Panc1 (cell line): ENCODE measurements around the gene CNTNAP1. TPM values are rescaled to one million over a fixed set of nuclear protein-coding genes. Genes with fewer than 3 reads are reported as not detected.

Experiments
- ATAC-seq: fragments of 200-7000 bp; cut with Tn5 transposase; 2 replicates; pipeline ENCODE4 v1.9.1; 2020; ENCODE audit warnings: mild to moderate bottlenecking, moderate library complexity
- BruUV-seq: library from RNA; stranded (reverse); fragments of 400-500 nt; replicated peaks from 2 replicates; lab custom pipeline; 2021; lab: Mats Ljungman, UMichigan
- CTCF ChIA-PET: fragments of 300-600 bp; sonication (Branson Sonifier 250); formaldehyde crosslinking; loops from one replicate; lab custom pipeline; 2022; ENCODE audit warnings: antibody characterized with exemption; lab: Charles Lee
- POLR2A ChIA-PET: fragments of 300-600 bp; sonication (Branson Sonifier 250); formaldehyde crosslinking; loops from one replicate; lab custom pipeline; 2022; ENCODE audit warnings: antibody characterized with exemption; lab: Charles Lee
- DNase-seq: peaks from one replicate; pipeline ENCODE4 v3.0.0-alpha.2; 2010; ENCODE audit warnings: low read depth, low spot score
- H3K27ac ChIP-seq: 2 replicates; pipeline ENCODE4 v1.5.1; 2011; ENCODE audit warnings: mild to moderate bottlenecking, low read length, inconsistent platforms
- H3K27me3 ChIP-seq: fragments of 200-500 bp; sonication (Bioruptor generic); 2 replicates; pipeline ENCODE4 v1.6.0; 2014; ENCODE audit warnings: low read length, inconsistent platforms; ENCODE audit not compliant: control insufficient read depth, insufficient read depth
- H3K36me3 ChIP-seq: fragments of 200-500 bp; sonication (Bioruptor generic); 2 replicates; pipeline ENCODE4 v1.5.1; 2014; ENCODE audit warnings: inconsistent platforms, mild to moderate bottlenecking, low read length, moderate library complexity; ENCODE audit not compliant: control insufficient read depth, insufficient read depth
- H3K4me1 ChIP-seq: 2 replicates; pipeline ENCODE4 v1.5.1; 2011; ENCODE audit warnings: inconsistent platforms, mild to moderate bottlenecking, low read length, moderate library complexity; ENCODE audit not compliant: control insufficient read depth, insufficient read depth
- H3K4me3 ChIP-seq, 2 experiments: 2 replicates each; pipeline ENCODE4 v1.5.1; 2011 to 2012; ENCODE audit warnings: low read depth in 2 of 2, low read length in 2 of 2, mild to moderate bottlenecking in 2 of 2, inconsistent platforms in 1 of 2, moderate library complexity in 1 of 2
- H3K9me3 ChIP-seq: fragments of 200-500 bp; sonication (Bioruptor generic); 2 replicates; pipeline ENCODE4 v1.5.1; 2014; ENCODE audit warnings: low read depth, mild to moderate bottlenecking, inconsistent platforms, low read length, moderate library complexity; ENCODE audit not compliant: control insufficient read depth, insufficient read depth
- POLR2AphosphoS5 ChIP-seq: IDR thresholded peaks from 2 replicates; pipeline ENCODE4 v1.6.1; 2012; ENCODE audit warnings: mild to moderate bottlenecking, low read depth, low read length, moderate library complexity
- SIN3A ChIP-seq: IDR thresholded peaks from 2 replicates; pipeline ENCODE4 v1.6.1; 2012; ENCODE audit warnings: low read depth, mild to moderate bottlenecking, low read length, moderate library complexity, borderline replicate concordance; ENCODE audit not compliant: insufficient read depth
- TCF7L2 ChIP-seq: IDR thresholded peaks from 2 replicates; pipeline ENCODE4 v1.6.1; 2011; ENCODE audit warnings: mild to moderate bottlenecking, low read depth, low read length, inconsistent platforms
- in situ Hi-C: cut with HindIII; loops from 2 replicates; pipeline ENCODE4 v1.10.0; 2016; ENCODE audit warnings: low sequenced_read_pairs, low pct_unique_long_range_greater_than_20kb
- intact Hi-C: fragments of 100-400 bp; cut with micrococcal nuclease; formaldehyde crosslinking; loops from one replicate; pipeline ENCODE4 v1.10.0; 2022; ENCODE audit not compliant: unreplicated experiment
- total RNA-seq: library from RNA; stranded (reverse); gene quantifications from one replicate; pipeline ENCODE4 v1.2.1, GENCODE V29; 2021; ENCODE audit not compliant: unreplicated experiment
- TF ChIP-seq, protein P1 (sequence below): fragments of 450-650 bp; IDR thresholded peaks from 2 replicates; pipeline ENCODE4 v1.5.1; 2017; ENCODE audit warnings: mild to moderate bottlenecking
- TF ChIP-seq, protein P2 (sequence below), 2 experiments: IDR thresholded peaks; 2 replicates each; pipeline ENCODE4 v1.6.1; 2011 to 2012; ENCODE audit warnings: low read depth in 2 of 2, control low read depth in 1 of 2, low read length in 1 of 2, mild to moderate bottlenecking in 1 of 2, moderate library complexity in 1 of 2; ENCODE audit not compliant: insufficient read depth in 1 of 2

CNTNAP1 gene
- total RNA-seq, 1 experiment from 2014 or later = 20.4 TPM

- POLR2A ChIA-PET = no interaction called here
- TF ChIP-seq POLR2AphosphoS5 (no peak), SIN3A (no peak), TCF7L2 (no peak)
- TF ChIP-seq, protein P1, sequence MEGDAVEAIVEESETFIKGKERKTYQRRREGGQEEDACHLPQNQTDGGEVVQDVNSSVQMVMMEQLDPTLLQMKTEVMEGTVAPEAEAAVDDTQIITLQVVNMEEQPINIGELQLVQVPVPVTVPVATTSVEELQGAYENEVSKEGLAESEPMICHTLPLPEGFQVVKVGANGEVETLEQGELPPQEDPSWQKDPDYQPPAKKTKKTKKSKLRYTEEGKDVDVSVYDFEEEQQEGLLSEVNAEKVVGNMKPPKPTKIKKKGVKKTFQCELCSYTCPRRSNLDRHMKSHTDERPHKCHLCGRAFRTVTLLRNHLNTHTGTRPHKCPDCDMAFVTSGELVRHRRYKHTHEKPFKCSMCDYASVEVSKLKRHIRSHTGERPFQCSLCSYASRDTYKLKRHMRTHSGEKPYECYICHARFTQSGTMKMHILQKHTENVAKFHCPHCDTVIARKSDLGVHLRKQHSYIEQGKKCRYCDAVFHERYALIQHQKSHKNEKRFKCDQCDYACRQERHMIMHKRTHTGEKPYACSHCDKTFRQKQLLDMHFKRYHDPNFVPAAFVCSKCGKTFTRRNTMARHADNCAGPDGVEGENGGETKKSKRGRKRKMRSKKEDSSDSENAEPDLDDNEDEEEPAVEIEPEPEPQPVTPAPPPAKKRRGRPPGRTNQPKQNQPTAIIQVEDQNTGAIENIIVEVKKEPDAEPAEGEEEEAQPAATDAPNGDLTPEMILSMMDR = no peak
- TF ChIP-seq, protein P2, sequence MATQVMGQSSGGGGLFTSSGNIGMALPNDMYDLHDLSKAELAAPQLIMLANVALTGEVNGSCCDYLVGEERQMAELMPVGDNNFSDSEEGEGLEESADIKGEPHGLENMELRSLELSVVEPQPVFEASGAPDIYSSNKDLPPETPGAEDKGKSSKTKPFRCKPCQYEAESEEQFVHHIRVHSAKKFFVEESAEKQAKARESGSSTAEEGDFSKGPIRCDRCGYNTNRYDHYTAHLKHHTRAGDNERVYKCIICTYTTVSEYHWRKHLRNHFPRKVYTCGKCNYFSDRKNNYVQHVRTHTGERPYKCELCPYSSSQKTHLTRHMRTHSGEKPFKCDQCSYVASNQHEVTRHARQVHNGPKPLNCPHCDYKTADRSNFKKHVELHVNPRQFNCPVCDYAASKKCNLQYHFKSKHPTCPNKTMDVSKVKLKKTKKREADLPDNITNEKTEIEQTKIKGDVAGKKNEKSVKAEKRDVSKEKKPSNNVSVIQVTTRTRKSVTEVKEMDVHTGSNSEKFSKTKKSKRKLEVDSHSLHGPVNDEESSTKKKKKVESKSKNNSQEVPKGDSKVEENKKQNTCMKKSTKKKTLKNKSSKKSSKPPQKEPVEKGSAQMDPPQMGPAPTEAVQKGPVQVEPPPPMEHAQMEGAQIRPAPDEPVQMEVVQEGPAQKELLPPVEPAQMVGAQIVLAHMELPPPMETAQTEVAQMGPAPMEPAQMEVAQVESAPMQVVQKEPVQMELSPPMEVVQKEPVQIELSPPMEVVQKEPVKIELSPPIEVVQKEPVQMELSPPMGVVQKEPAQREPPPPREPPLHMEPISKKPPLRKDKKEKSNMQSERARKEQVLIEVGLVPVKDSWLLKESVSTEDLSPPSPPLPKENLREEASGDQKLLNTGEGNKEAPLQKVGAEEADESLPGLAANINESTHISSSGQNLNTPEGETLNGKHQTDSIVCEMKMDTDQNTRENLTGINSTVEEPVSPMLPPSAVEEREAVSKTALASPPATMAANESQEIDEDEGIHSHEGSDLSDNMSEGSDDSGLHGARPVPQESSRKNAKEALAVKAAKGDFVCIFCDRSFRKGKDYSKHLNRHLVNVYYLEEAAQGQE (IDR thresholded peaks at IDR 0.05; ENCODE audit: insufficient read depth in 1 of 2, low read depth in 2 of 2, low read length in 1 of 2) = no peak
- Histone ChIP-seq H3K36me3 (no peaks in the 10 kb centered on the region), H3K27ac (no peak overlapping the region), H3K4me3 (no peak overlapping the region), H3K9me3 (no peaks in the 10 kb centered on the region), H3K27me3 (no peaks in the 10 kb centered on the region), H3K4me1 (no peaks in the 10 kb centered on the region)
- no TSS peak for BruUV-seq
- in situ Hi-C loops (no loop called here), intact Hi-C loops (no loop called here)
- CTCF ChIA-PET = no interaction called here
- ATAC-seq = no peak
- DNase-seq = no peak
These were observed 18.4 kb downstream of the CNTNAP1 start for GRCh38 chr17:42700586-42701289.

- BruUV-seq = TSS peak; percentile 62
- no peak for TF ChIP-seq POLR2AphosphoS5
- no peak for TF ChIP-seq SIN3A
- TF ChIP-seq, protein P1 = no peak
- TF ChIP-seq, protein P2 (IDR thresholded peaks at IDR 0.05; ENCODE audit: insufficient read depth in 1 of 2, low read depth in 2 of 2, low read length in 1 of 2) = no peak
- no peak for TF ChIP-seq TCF7L2
- ChIA-PET CTCF (no interaction called here), POLR2A (no interaction called here)
- intact Hi-C loops (no loop called here), in situ Hi-C loops (no loop called here)
- no peak overlapping the region for H3K4me3 ChIP-seq
- no peaks in the 10 kb centered on the region for H3K27me3 ChIP-seq
- H3K36me3 ChIP-seq = 0 out of 2 replicates have a peak, but pooled peaks cover 2% of the 10 kb centered on the region
- no peaks in the 10 kb centered on the region for H3K4me1 ChIP-seq
- no peaks in the 10 kb centered on the region for H3K9me3 ChIP-seq
- DNase-seq (no peak), ATAC-seq (no peak)
- H3K27ac ChIP-seq = no peak overlapping the region
These were observed 20.1 kb downstream of the CNTNAP1 start for GRCh38 chr17:42702446-42702845.
